Activated CD4-positive, alpha-beta T cell treated with anti-CD3 and anti-CD28 coated beads, Interleukin-2, amount 50 U/mL, for 4 hours (primary cell): Measurements from ENCODE around the gene CFAP20DC.
"Not testable (repeated sequence)": the region's sequence is repeated elsewhere in the genome, so short reads cannot be mapped to it uniquely, and the experiment has no call there.

ENCODE experiments used
- DNase-seq, 2 experiments: peaks; one replicate each; pipeline ENCODE4 v3.0.0-alpha.2; 2020

CFAP20DC gene

GRCh38 chr3:58728723-58729122 lies 321.1 kb downstream of the CFAP20DC start:
- DNase-seq = no peak

- no peak for DNase-seq
Measured at GRCh38 chr3:58725326-58725853, 324.4 kb downstream of the CFAP20DC start.

GRCh38 chr3:58724336-58724735 lies 325.5 kb downstream of the CFAP20DC start:
- no peak for DNase-seq

GRCh38 chr3:58723173-58723572 lies 326.7 kb downstream of the CFAP20DC start:
- no peak for DNase-seq

- DNase-seq = no peak
Measured at GRCh38 chr3:58722561-58722960, 327.3 kb downstream of the CFAP20DC start.

- no peak for DNase-seq
Measured at GRCh38 chr3:58720526-58720925, 329.3 kb downstream of the CFAP20DC start.

- no peak for DNase-seq
Measured at GRCh38 chr3:58719684-58720083, 330.1 kb downstream of the CFAP20DC start.

- no peak for DNase-seq
Measured at GRCh38 chr3:58713715-58714401, 336.0 kb downstream of the CFAP20DC start.

GRCh38 chr3:58711871-58712270 lies 338.0 kb downstream of the CFAP20DC start:
- DNase-seq = no peak

GRCh38 chr3:58708983-58709382 lies 340.8 kb downstream of the CFAP20DC start:
- not testable (repeated sequence) for DNase-seq

- no peak for DNase-seq
Measured at GRCh38 chr3:58708116-58708791, 341.6 kb downstream of the CFAP20DC start.

GRCh38 chr3:58707390-58707930 lies 342.4 kb downstream of the CFAP20DC start:
- no peak for DNase-seq

GRCh38 chr3:58706395-58707167 lies 343.2 kb downstream of the CFAP20DC start:
- no peak for DNase-seq

- no peak for DNase-seq
Measured at GRCh38 chr3:58704745-58705144, 345.1 kb downstream of the CFAP20DC start.

GRCh38 chr3:58704304-58704703 lies 345.5 kb downstream of the CFAP20DC start:
- DNase-seq = not testable (repeated sequence)

GRCh38 chr3:58698246-58698645 lies 351.6 kb downstream of the CFAP20DC start:
- DNase-seq = no peak

GRCh38 chr3:58697561-58697960 lies 352.3 kb downstream of the CFAP20DC start:
- no peak for DNase-seq

GRCh38 chr3:58696813-58697212 lies 353.0 kb downstream of the CFAP20DC start:
- DNase-seq = not testable (repeated sequence)

GRCh38 chr3:58696093-58696492 lies 353.7 kb downstream of the CFAP20DC start:
- no peak for DNase-seq

- DNase-seq = not testable (repeated sequence)
Measured at GRCh38 chr3:58695284-58695683, 354.5 kb downstream of the CFAP20DC start.

- no peak for DNase-seq
Measured at GRCh38 chr3:58693940-58694850, 355.6 kb downstream of the CFAP20DC start.

GRCh38 chr3:58692484-58692883 lies 357.3 kb downstream of the CFAP20DC start:
- no peak for DNase-seq
